Fibroblast of the aortic adventitia (primary cell): ENCODE data around the gene APLP1. TPM values are rescaled to one million over a fixed set of nuclear protein-coding genes. Genes with fewer than 3 reads are reported as not detected.
"Not testable (repeated sequence)": the region's sequence is repeated elsewhere in the genome, so short reads cannot be mapped to it uniquely, and the experiment has no call there.

Experiments used
- DNase-seq: peaks from one replicate; pipeline ENCODE4 v3.0.0-alpha.2; 2010; ENCODE audit warnings: low read depth
- H3K4me3 ChIP-seq: 2 replicates; pipeline ENCODE4 v1.5.1; 2011; ENCODE audit warnings: low read depth, mild to moderate bottlenecking, control low read depth, low read length, moderate library complexity
- CTCF ChIP-seq: IDR thresholded peaks from 2 replicates; pipeline ENCODE4 v1.5.1; 2011; ENCODE audit warnings: mild to moderate bottlenecking, low read length, control low read depth, inconsistent platforms; ENCODE audit not compliant: insufficient read depth
- total RNA-seq: library from RNA; depleted of rRNA; stranded (reverse); fragments of >200 nt; gene quantifications from 2 replicates; pipeline ENCODE4 v1.2.3, GENCODE V29; 2012; ENCODE audit warnings: low replicate concordance

APLP1 gene
- total RNA-seq, 1 donor, result 8.6 TPM

- no peak for DNase-seq
- TF ChIP-seq CTCF, result no peak
- H3K4me3 ChIP-seq, result no peak overlapping the region
Measured at GRCh38 chr19:35833972-35834371, 34.4 kb upstream of the APLP1 start.

- H3K4me3 ChIP-seq, DNase-seq: not testable (repeated sequence)
Measured at GRCh38 chr19:35836096-35836495, 32.3 kb upstream of the APLP1 start.

- no peak overlapping the region for H3K4me3 ChIP-seq
- DNase-seq, result no peak
- no peak for TF ChIP-seq CTCF
Measured at GRCh38 chr19:35841961-35842595, 26.3 kb upstream of the APLP1 start.

- TF ChIP-seq CTCF, result no peak
- DNase-seq, result no peak
- no peak overlapping the region for H3K4me3 ChIP-seq
Measured at GRCh38 chr19:35842666-35843272, 25.6 kb upstream of the APLP1 start.

GRCh38 chr19:35843676-35844481 is 24.5 kb upstream of the APLP1 start:
- no peak for TF ChIP-seq CTCF

GRCh38 chr19:35844482-35845214 is 23.7 kb upstream of the APLP1 start:
- no peak for TF ChIP-seq CTCF
- no peak overlapping the region for H3K4me3 ChIP-seq
- DNase-seq, result no peak

More at GRCh38 chr19:35843676-35844481, 24.5 kb upstream of the APLP1 start:
- H3K4me3 ChIP-seq, result no peak overlapping the region
- DNase-seq, result no peak
